K562 (cell line): ENCODE data around the gene ERFL. TPM values are rescaled to one million over a fixed set of nuclear protein-coding genes. Genes with fewer than 3 reads are reported as not detected.

Experiments used
- ATAC-seq: fragments of 200-7000 bp; cut with Tn5 transposase; 3 replicates; pipeline ENCODE4 v1.9.1; 2020; ENCODE audit warnings: moderate library complexity
- BruUV-seq: library from RNA; stranded (reverse); fragments of 400-500 nt; replicated peaks from 2 replicates; lab custom pipeline; 2021; lab: Mats Ljungman, UMichigan
- CTCF ChIA-PET: fragments of 300-600 bp; formaldehyde crosslinking; extraction: SDS; loops from one replicate; lab custom pipeline; 2021; ENCODE audit warnings: low intra/inter-chr PET ratio; lab: Yijun Ruan, JAX
- POLR2A ChIA-PET: fragments of 300-600, 350-650 bp; sonication (Branson Sonifier 250); formaldehyde crosslinking; extraction: SDS; loops from one replicate; lab custom pipeline; 2021; ENCODE audit warnings: antibody characterized with exemption, inconsistent platforms; lab: Yijun Ruan, JAX
- DNase-seq, 4 experiments: peaks; one replicate each; pipeline versions ENCODE4 v3.0.0 to v3.0.0-alpha.2; 2011 to 2018; ENCODE audit warnings: low spot score in 3 of 4, mixed read lengths in 3 of 4; ENCODE audit errors: extremely low read depth in 1 of 4
- FAIRE-seq: peaks from 2 replicates; lab custom pipeline; 2011; peaks lifted over from hg19 to GRCh38; lab: Jason Lieb, UNC
- H2AFZ ChIP-seq: 2 replicates; pipeline ENCODE4 v1.6.0; 2011; ENCODE audit warnings: low read depth, low read length, control low read depth, inconsistent platforms
- H3K27ac ChIP-seq: fragments of 200-600 bp; 3 replicates; pipeline ENCODE4 v1.8.0; 2011; ENCODE audit warnings: low read depth, mild to moderate bottlenecking, control low read depth, inconsistent platforms, low read length, moderate library complexity, mixed read lengths; ENCODE audit errors: extremely low read depth
- H3K27me3 ChIP-seq, 2 experiments: fragments of 300-600 bp in 1 of 2; 2 replicates in 1 of 2; 3 replicates in 1 of 2; pipeline versions ENCODE4 v1.6.0 to v1.8.0; 2011; ENCODE audit warnings: inconsistent platforms in 2 of 2, low read length in 2 of 2, mild to moderate bottlenecking in 1 of 2, mixed read lengths in 1 of 2, moderate library complexity in 1 of 2; ENCODE audit not compliant: control insufficient read depth in 2 of 2, insufficient read depth in 2 of 2
- H3K36me3 ChIP-seq: fragments of 300-600 bp; 3 replicates; pipeline ENCODE4 v1.8.0; 2011; ENCODE audit warnings: mild to moderate bottlenecking, low read length, inconsistent platforms; ENCODE audit not compliant: control insufficient read depth, insufficient read depth
- H3K4me1 ChIP-seq, 2 experiments: fragments of 200-600 bp in 1 of 2; replicated peaks in 1 of 2; 2 replicates in 1 of 2; 3 replicates in 1 of 2; pipeline versions ENCODE4 v1.5.1 to v1.8.0; 2011; ENCODE audit warnings: inconsistent platforms in 2 of 2, low read length in 2 of 2, mild to moderate bottlenecking in 1 of 2, mixed read lengths in 1 of 2, moderate library complexity in 1 of 2; ENCODE audit not compliant: control insufficient read depth in 2 of 2, insufficient read depth in 2 of 2
- H3K4me2 ChIP-seq: 2 replicates; pipeline ENCODE4 v1.6.1; 2011; ENCODE audit warnings: low read length, control low read depth, inconsistent platforms, mixed read lengths; ENCODE audit not compliant: insufficient read depth
- H3K4me3 ChIP-seq: fragments of 200-600 bp; sonication (generic), shearing (Covaris generic); 2 replicates; pipeline ENCODE4 v1.5.1; 2016; ENCODE audit warnings: control low read depth, inconsistent platforms
- H3K79me2 ChIP-seq: fragments of 200-600 bp; 3 replicates; pipeline ENCODE4 v1.8.0; 2011; ENCODE audit warnings: low read length, inconsistent platforms; ENCODE audit not compliant: control insufficient read depth, insufficient read depth
- H3K9ac ChIP-seq, 2 experiments: 2 replicates each; pipeline versions ENCODE4 v1.6.0 to v1.6.1; 2011; ENCODE audit warnings: low read depth in 2 of 2, low read length in 2 of 2, control low read depth in 1 of 2, inconsistent platforms in 1 of 2, mild to moderate bottlenecking in 1 of 2, mixed read lengths in 1 of 2; ENCODE audit not compliant: insufficient read depth in 1 of 2
- H3K9me1 ChIP-seq: one replicate; pipeline ENCODE4 v1.6.0; 2011; ENCODE audit warnings: inconsistent platforms, mild to moderate bottlenecking, low read length, moderate library complexity; ENCODE audit not compliant: control insufficient read depth, insufficient read depth
- H3K9me3 ChIP-seq: replicated peaks from 2 replicates; pipeline ENCODE4 v1.5.1; 2011; ENCODE audit warnings: low read depth, low read length, inconsistent platforms; ENCODE audit not compliant: control insufficient read depth, insufficient read depth
- H4K20me1 ChIP-seq: replicated peaks from 2 replicates; pipeline ENCODE4 v1.6.1; 2011; ENCODE audit warnings: low read length, inconsistent platforms, mixed read lengths; ENCODE audit not compliant: control insufficient read depth, insufficient read depth
- CBFA2T2 ChIP-seq: fragments of 450-650 bp; conservative IDR thresholded peaks from 2 replicates; pipeline ENCODE4 v1.6.1; 2017; ENCODE audit warnings: mild to moderate bottlenecking
- CGGBP1 ChIP-seq: fragments of 250-450 bp; sonication (Bioruptor Pico); IDR thresholded peaks from 2 replicates; pipeline ENCODE4 v1.9.0; 2021; ENCODE audit warnings: mild to moderate bottlenecking
- CREB3L1 ChIP-seq: fragments of 450-650 bp; IDR thresholded peaks from 2 replicates; pipeline ENCODE4 v1.6.1; 2014; ENCODE audit warnings: low read depth, mild to moderate bottlenecking, moderate library complexity, borderline replicate concordance
- FOXJ3 ChIP-seq: sonication (generic); formaldehyde crosslinking; IDR thresholded peaks from 2 replicates; pipeline ENCODE4 v1.4.0; 2020; ENCODE audit warnings: mild to moderate bottlenecking, missing genetic modification reagents
- HINFP ChIP-seq: fragments of 450-650 bp; conservative IDR thresholded peaks from 2 replicates; pipeline ENCODE4 v1.6.1; 2016; ENCODE audit warnings: missing genetic modification characterization, low read depth, mild to moderate bottlenecking, control low read depth, missing compliant biosample characterization
- KDM1A ChIP-seq, 2 experiments: fragments of 450-650 bp; IDR thresholded peaks; 2 replicates each; pipeline ENCODE4 v1.6.1; 2016; ENCODE audit warnings: mild to moderate bottlenecking in 2 of 2
- MAZ ChIP-seq, 2 experiments: fragments of 450-650 bp in 1 of 2; sonication (generic) in 1 of 2; formaldehyde crosslinking; IDR thresholded peaks in 1 of 2; conservative IDR thresholded peaks in 1 of 2; 2 replicates each; pipeline versions ENCODE4 v1.4.0 to v1.5.0; 2020; ENCODE audit warnings: mild to moderate bottlenecking in 1 of 2, missing genetic modification reagents in 1 of 2
- MCM2 ChIP-seq: fragments of 450-650 bp; IDR thresholded peaks from 2 replicates; pipeline ENCODE4 v1.6.1; 2017; ENCODE audit warnings: low read depth, mild to moderate bottlenecking
- MCM7 ChIP-seq, 2 experiments: fragments of 450-650 bp; IDR thresholded peaks; 2 replicates each; pipeline ENCODE4 v1.6.1; 2016 to 2018
- RB1 ChIP-seq: fragments of 450-650 bp; IDR thresholded peaks from 2 replicates; pipeline ENCODE4 v1.6.1; 2017; ENCODE audit warnings: low read depth, mild to moderate bottlenecking
- RBBP5 ChIP-seq: fragments of 200-600 bp; sonication (generic); IDR thresholded peaks from 2 replicates; pipeline ENCODE4 v1.6.1; 2012; ENCODE audit warnings: borderline replicate concordance, mild to moderate bottlenecking, low read length, control low read depth, inconsistent platforms; ENCODE audit not compliant: insufficient read depth, poor library complexity, severe bottlenecking
- SIN3A ChIP-seq, 2 experiments: fragments of 150-350 bp in 1 of 2; IDR thresholded peaks; 2 replicates each; pipeline ENCODE4 v1.6.1; 2011 to 2016; ENCODE audit warnings: borderline replicate concordance in 2 of 2, low read depth in 2 of 2, low read length in 2 of 2, mild to moderate bottlenecking in 2 of 2, moderate library complexity in 2 of 2; ENCODE audit not compliant: control insufficient read depth in 1 of 2
- SMARCA5 ChIP-seq: fragments of 450-650 bp; IDR thresholded peaks from 2 replicates; pipeline ENCODE4 v1.6.1; 2016
- TSC22D4 ChIP-seq: fragments of 450-650 bp; IDR thresholded peaks from 2 replicates; pipeline ENCODE4 v1.6.1; 2016; ENCODE audit warnings: missing genetic modification characterization, missing biosample characterization, control low read depth
- ZEB2 ChIP-seq: fragments of 450-650 bp; IDR thresholded peaks from 2 replicates; pipeline ENCODE4 v1.6.1; 2016
- ZNF354B ChIP-seq: fragments of 250-450 bp; sonication (Bioruptor Pico); IDR thresholded peaks from 2 replicates; pipeline ENCODE4 v1.4.0; 2020
- ZNF395 ChIP-seq: fragments of 200-800 bp; sonication (Bioruptor generic); IDR thresholded peaks from 2 replicates; pipeline ENCODE4 v1.6.1; 2017; ENCODE audit warnings: missing genetic modification characterization, missing compliant biosample characterization
- ZNF76 ChIP-seq: fragments of 250-450 bp; sonication (Bioruptor Pico); IDR thresholded peaks from 2 replicates; pipeline ENCODE4 v1.4.0; 2020; ENCODE audit warnings: mild to moderate bottlenecking, moderate library complexity, borderline replicate concordance
- WGBS: fragments of 100-300 bp; shearing (Covaris generic); methylation state at CpG from one replicate; pipeline ENCODE4 v1.1.6; 2016; ENCODE audit warnings: low coverage, mixed read lengths; ENCODE audit not compliant: insufficient coverage; ENCODE audit errors: missing lambda C conversion rate; 5-methylcytosine and 5-hydroxymethylcytosine counted together
- in situ Hi-C: fragments of 300-500 bp; cut with MboI; formaldehyde crosslinking; loops from 4 replicates; pipeline ENCODE4 v1.15.0; 2018; ENCODE audit warnings: inconsistent platforms, mixed read lengths
- intact Hi-C: fragments of 100-400 bp; cut with micrococcal nuclease; formaldehyde crosslinking; loops from 2 replicates; pipeline ENCODE4 v1.14.2; 2022
- polyA plus RNA-seq, 8 experiments: library from polyadenylated mRNA; depleted of rRNA in 4 of 8; stranded (reverse) in 5 of 8; unstranded in 3 of 8; fragments of >200 nt; fragmentation: Nextera tagmentation in 2 of 8; fragmentation: Illumina TruSeq in 1 of 8; extraction: Ambion mirVana in 2 of 8; extraction: Trizol in 1 of 8; gene quantifications; 2 replicates each; pipeline versions ENCODE4 v1.2.1 to v1.2.3, GENCODE V29; 2011 to 2014; ENCODE audit warnings: inconsistent platforms in 1 of 8, missing spikeins in 1 of 8
- total RNA-seq, 7 experiments: library from RNA; depleted of rRNA in 6 of 7; stranded (reverse); fragments of >200 nt in 6 of 7; fragmentation: Illumina TruSeq in 2 of 7; extraction: Trizol in 2 of 7; gene quantifications; 2 replicates each; pipeline versions ENCODE4 v1.2.1 to v1.2.3, GENCODE V29; 2011 to 2021; ENCODE audit warnings: low replicate concordance in 1 of 7

The ERFL gene
- total and polyA plus RNA-seq, 9 of the 15 experiments (the other 6 are each of a cell fraction or from before 2014, with no cell fraction given): 0.07 to 0.75 (median 0.32) TPM; not detected in 4

GRCh38 chr19:41925208-41926003 is 2.8 kb downstream of the ERFL start:
- Histone ChIP-seq H3K36me3 (no peaks in the 10 kb centered on the region), H3K27ac (no peak overlapping the region), H3K9me3 (no peaks in the 10 kb centered on the region; the same call in 1 of the 2 replicates), H3K4me3 (no peak overlapping the region), H3K27me3 (no peaks in the 10 kb centered on the region; a peak in 2 of 5 replicates), H3K4me1 (peaks cover 23 to 53% of the 10 kb centered on the region in 2 experiments), H2AFZ (no peak overlapping the region), H4K20me1 (no peaks in the 10 kb centered on the region), H3K9ac (no peak overlapping the region), H3K4me2 (no peak overlapping the region), H3K9me1 (no peaks in the 10 kb centered on the region), H3K79me2 (peaks cover 8% of the 10 kb centered on the region; the same call in 2 of the 3 replicates)
- no TSS peak for BruUV-seq
- intact Hi-C loops (no loop called here), in situ Hi-C loops (no loop called here)
- CTCF ChIA-PET: no interaction called here
- POLR2A ChIA-PET: interaction anchor here (0.6 to 1.0 kb wide), 2 partner anchors 8 to 17 kb away, joined by 3 to 4 read pairs; no protein-coding TSS in a partner anchor
- ATAC-seq (no peak), FAIRE-seq (no peak), DNase-seq (no peak)
- 17% methylated on average over 7 of the region's 7 CpGs for WGBS
- TF ChIP-seq SIN3A (IDR thresholded peaks at IDR 0.05; ENCODE audit: borderline replicate concordance in 2 of 2, control insufficient read depth in 1 of 2, low read depth in 2 of 2, low read length in 2 of 2) (no peak), MAZ (CRISPR knock-in tag; conservative IDR thresholded peaks at IDR 0.05 in 1 of 2, IDR thresholded peaks at IDR 0.05 in 1 of 2) (no peak), ZEB2 (peak; percentile 96), CBFA2T2 (peak; percentile 16; the same call in 1 of the 2 replicates), KDM1A (IDR thresholded peaks at IDR 0.05) (0 out of 4 replicates have a peak, but pooled peaks of 1 of the 2 experiments have one; percentile 6), CREB3L1 (no peak), MCM7 (IDR thresholded peaks at IDR 0.05) (no peak), HINFP (no peak), RBBP5 (no peak), RB1 (no peak), FOXJ3 (CRISPR knock-in tag) (no peak), MCM2 (no peak), ZNF76 (CRISPR knock-in tag) (no peak), CGGBP1 (CRISPR knock-in tag) (no peak), ZNF395 (CRISPR knock-in tag) (no peak), SMARCA5 (no peak), TSC22D4 (no peak), ZNF354B (CRISPR knock-in tag) (no peak)
